IPS-18a (cell line): ENCODE data around the gene FBXW4.

Experiments used
- H3K27ac ChIP-seq: one replicate; pipeline ENCODE4 v1.5.1; 2013; ENCODE audit warnings: low read length
- H3K27me3 ChIP-seq: one replicate; pipeline ENCODE4 v1.6.1; 2013; ENCODE audit warnings: mild to moderate bottlenecking, low read length; ENCODE audit not compliant: control insufficient read depth, insufficient read depth
- H3K36me3 ChIP-seq: one replicate; pipeline ENCODE4 v1.6.1; 2013; ENCODE audit warnings: low read depth, low read length; ENCODE audit not compliant: control insufficient read depth
- H3K4me1 ChIP-seq: one replicate; pipeline ENCODE4 v1.6.1; 2013; ENCODE audit warnings: low read depth, low read length; ENCODE audit not compliant: control insufficient read depth
- H3K4me3 ChIP-seq: one replicate; pipeline ENCODE4 v1.5.1; 2013; ENCODE audit warnings: low read length
- H3K9ac ChIP-seq: one replicate; pipeline ENCODE4 v1.6.1; 2013; ENCODE audit warnings: mild to moderate bottlenecking, low read length, moderate library complexity
- H3K9me3 ChIP-seq: one replicate; pipeline ENCODE4 v1.6.1; 2013; ENCODE audit warnings: low read depth, low read length; ENCODE audit not compliant: control insufficient read depth

FBXW4 gene

GRCh38 chr10:101614663-101615524, 80.1 kb downstream of the FBXW4 start:
- no peaks in the 10 kb centered on the region for H3K9me3 ChIP-seq
- H3K27me3 ChIP-seq, result no peaks in the 10 kb centered on the region
- H3K36me3 ChIP-seq, result no peaks in the 10 kb centered on the region
- H3K9ac ChIP-seq, result no peak overlapping the region
- peaks cover 17% of the 10 kb centered on the region for H3K4me1 ChIP-seq
- H3K27ac ChIP-seq, result no peak overlapping the region
- no peak overlapping the region for H3K4me3 ChIP-seq

- no peak overlapping the region for H3K27ac ChIP-seq
- no peak overlapping the region for H3K4me3 ChIP-seq
- H3K9ac ChIP-seq, result no peak overlapping the region
- H3K36me3 ChIP-seq, result peaks cover 7% of the 10 kb centered on the region
- peaks cover 17% of the 10 kb centered on the region for H3K4me1 ChIP-seq
- no peaks in the 10 kb centered on the region for H3K9me3 ChIP-seq
- no peaks in the 10 kb centered on the region for H3K27me3 ChIP-seq
Measured at GRCh38 chr10:101613646-101614045, 81.3 kb downstream of the FBXW4 start.

- peaks cover 17% of the 10 kb centered on the region for H3K4me1 ChIP-seq
- H3K9ac ChIP-seq, result no peak overlapping the region
- peaks cover 7% of the 10 kb centered on the region for H3K36me3 ChIP-seq
- no peak overlapping the region for H3K4me3 ChIP-seq
- no peaks in the 10 kb centered on the region for H3K9me3 ChIP-seq
- H3K27me3 ChIP-seq, result no peaks in the 10 kb centered on the region
- H3K27ac ChIP-seq, result no peak overlapping the region
Measured at GRCh38 chr10:101612872-101613271, 82.1 kb downstream of the FBXW4 start.

GRCh38 chr10:101612086-101612485, 82.9 kb downstream of the FBXW4 start:
- no peak overlapping the region for H3K4me3 ChIP-seq
- H3K36me3 ChIP-seq, result peaks cover 7% of the 10 kb centered on the region
- H3K27ac ChIP-seq, result no peak overlapping the region
- H3K9ac ChIP-seq, result no peak overlapping the region
- H3K9me3 ChIP-seq, result no peaks in the 10 kb centered on the region
- H3K27me3 ChIP-seq, result no peaks in the 10 kb centered on the region
- H3K4me1 ChIP-seq, result peaks cover 22% of the 10 kb centered on the region

GRCh38 chr10:101611096-101611905, 83.7 kb downstream of the FBXW4 start:
- H3K4me1 ChIP-seq, result peaks cover 23% of the 10 kb centered on the region
- peaks cover 7% of the 10 kb centered on the region for H3K36me3 ChIP-seq
- H3K9ac ChIP-seq, result no peak overlapping the region
- no peak overlapping the region for H3K27ac ChIP-seq
- H3K9me3 ChIP-seq, result no peaks in the 10 kb centered on the region
- no peak overlapping the region for H3K4me3 ChIP-seq
- H3K27me3 ChIP-seq, result no peaks in the 10 kb centered on the region

GRCh38 chr10:101609481-101609880, 85.5 kb downstream of the FBXW4 start:
- Histone ChIP-seq H3K9ac (no peak overlapping the region), H3K27me3 (no peaks in the 10 kb centered on the region), H3K27ac (no peak overlapping the region), H3K9me3 (no peaks in the 10 kb centered on the region), H3K4me1 (peaks cover 11% of the 10 kb centered on the region), H3K36me3 (peaks cover 7% of the 10 kb centered on the region), H3K4me3 (no peak overlapping the region)

GRCh38 chr10:101607124-101607523, 87.8 kb downstream of the FBXW4 start:
- H3K9me3 ChIP-seq, result no peaks in the 10 kb centered on the region
- peaks cover 7% of the 10 kb centered on the region for H3K36me3 ChIP-seq
- no peak overlapping the region for H3K4me3 ChIP-seq
- H3K4me1 ChIP-seq, result peaks cover 6% of the 10 kb centered on the region
- H3K9ac ChIP-seq, result no peak overlapping the region
- no peak overlapping the region for H3K27ac ChIP-seq
- H3K27me3 ChIP-seq, result no peaks in the 10 kb centered on the region

- Histone ChIP-seq H3K9ac (no peak overlapping the region), H3K4me1 (peaks cover 6% of the 10 kb centered on the region), H3K4me3 (no peak overlapping the region), H3K27me3 (no peaks in the 10 kb centered on the region), H3K9me3 (no peaks in the 10 kb centered on the region), H3K27ac (no peak overlapping the region), H3K36me3 (no peaks in the 10 kb centered on the region)
Measured at GRCh38 chr10:101602761-101603398, 92.1 kb downstream of the FBXW4 start.

GRCh38 chr10:101601541-101601940, 93.4 kb downstream of the FBXW4 start:
- no peak overlapping the region for H3K9ac ChIP-seq

GRCh38 chr10:101597091-101597900, 97.7 kb downstream of the FBXW4 start:
- no peak overlapping the region for H3K27ac ChIP-seq
- H3K9me3 ChIP-seq, result no peaks in the 10 kb centered on the region
- H3K36me3 ChIP-seq, result no peaks in the 10 kb centered on the region
- H3K27me3 ChIP-seq, result no peaks in the 10 kb centered on the region
- peaks cover 7% of the 10 kb centered on the region for H3K4me1 ChIP-seq
- H3K9ac ChIP-seq, result no peak overlapping the region
- no peak overlapping the region for H3K4me3 ChIP-seq

More at GRCh38 chr10:101601541-101601940, 93.4 kb downstream of the FBXW4 start:
- Histone ChIP-seq H3K27me3 (no peaks in the 10 kb centered on the region), H3K27ac (no peak overlapping the region), H3K9me3 (no peaks in the 10 kb centered on the region), H3K36me3 (no peaks in the 10 kb centered on the region), H3K4me3 (no peak overlapping the region), H3K4me1 (peaks cover 7% of the 10 kb centered on the region)
